OCI-LY7 (cell line): Measurements from ENCODE around the gene TBC1D5.

Source experiments
- CTCF ChIP-seq: fragments of 200-600 bp; sonication (generic); conservative IDR thresholded peaks from 2 replicates; pipeline ENCODE4 v1.5.1; 2014; ENCODE audit warnings: mild to moderate bottlenecking, antibody characterized with exemption, low read length, moderate library complexity, mixed read lengths
- EZH2phosphoT487 ChIP-seq: fragments of 200-600 bp; sonication (generic); IDR thresholded peaks from 2 replicates; pipeline ENCODE4 v1.6.1; 2018; ENCODE audit warnings: low read depth, borderline replicate concordance, mild to moderate bottlenecking, mixed run types, antibody characterized with exemption, low read length, moderate library complexity, mixed read lengths

GRCh38 chr3:17553080-17553479 lies 189.4 kb downstream of the TBC1D5 start:
- no peak for TF ChIP-seq CTCF
- TF ChIP-seq EZH2phosphoT487, result no peak
